Activated CD8-positive, alpha-beta memory T cell treated with anti-CD3 and anti-CD28 coated beads for 1 hour (primary cell): ENCODE measurements around the gene MTIF3.
A peak's percentile ranks its signal among the peaks of the same experiment; 100 is the strongest.

ENCODE experiments used
- DNase-seq, 2 donors: peaks; one replicate each; pipeline ENCODE4 v3.0.0-alpha.2; 2020; ENCODE audit warnings: low read depth in 1 of 2; ENCODE audit errors: extremely low read depth in 1 of 2

The MTIF3 gene

DNA sequence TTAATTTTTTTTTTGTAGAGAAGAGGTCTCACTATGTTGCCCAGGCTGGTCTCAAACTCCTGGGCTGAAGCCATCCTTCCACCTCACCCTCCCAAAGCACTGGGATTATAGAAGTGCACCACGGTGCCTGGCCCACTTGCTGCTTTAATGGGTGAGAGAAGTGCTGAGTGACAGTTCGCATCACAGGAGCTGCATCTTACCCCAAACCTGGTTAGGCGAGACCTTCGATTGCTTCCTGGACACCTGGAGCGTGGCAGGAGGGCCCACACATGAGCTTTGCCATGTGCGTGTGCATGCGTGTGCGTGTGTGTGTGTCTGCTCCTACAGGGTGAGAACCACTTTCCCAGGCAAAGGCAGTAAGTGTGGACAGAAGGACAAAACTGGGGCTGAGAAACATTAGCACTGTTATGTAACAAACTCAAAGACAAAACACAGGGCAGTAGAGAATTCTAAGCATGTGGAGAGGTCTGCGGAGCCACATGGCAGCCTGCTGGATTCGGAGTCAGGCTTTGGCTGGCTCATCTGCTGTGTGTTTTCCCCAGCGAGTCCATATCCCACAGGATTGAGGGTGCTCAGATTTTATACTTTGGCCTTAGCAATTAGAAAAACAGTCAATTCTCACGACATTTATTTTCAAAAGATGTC is 11.7 kb upstream of the MTIF3 start:
- no peak for DNase-seq

DNA sequence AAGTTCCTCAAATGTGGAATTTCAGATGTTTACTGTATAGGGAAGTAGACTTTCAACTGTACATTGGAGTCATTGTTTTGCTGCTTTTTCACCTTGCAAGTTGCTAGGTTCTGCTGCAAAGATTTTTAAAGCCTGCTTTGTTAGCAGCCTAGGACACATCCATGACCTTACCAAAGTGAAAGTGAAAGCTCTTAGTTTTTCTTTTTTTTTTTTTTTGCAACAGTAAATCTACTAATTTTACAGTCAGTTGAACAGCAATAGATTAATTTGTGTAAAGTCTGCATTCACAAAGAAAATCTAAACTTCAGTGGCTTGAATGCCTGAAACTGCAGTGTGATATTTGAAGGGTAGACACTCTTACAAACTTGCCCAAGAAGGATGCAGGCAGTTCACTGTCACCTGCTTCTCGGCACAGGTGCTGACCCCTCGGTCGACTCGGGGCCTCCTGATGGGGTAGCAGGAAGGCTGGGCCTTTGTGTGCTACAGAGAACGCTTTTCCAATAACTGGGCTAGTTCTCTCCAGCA is 5.0 kb upstream of the MTIF3 start:
- DNase-seq: no peak

DNA sequence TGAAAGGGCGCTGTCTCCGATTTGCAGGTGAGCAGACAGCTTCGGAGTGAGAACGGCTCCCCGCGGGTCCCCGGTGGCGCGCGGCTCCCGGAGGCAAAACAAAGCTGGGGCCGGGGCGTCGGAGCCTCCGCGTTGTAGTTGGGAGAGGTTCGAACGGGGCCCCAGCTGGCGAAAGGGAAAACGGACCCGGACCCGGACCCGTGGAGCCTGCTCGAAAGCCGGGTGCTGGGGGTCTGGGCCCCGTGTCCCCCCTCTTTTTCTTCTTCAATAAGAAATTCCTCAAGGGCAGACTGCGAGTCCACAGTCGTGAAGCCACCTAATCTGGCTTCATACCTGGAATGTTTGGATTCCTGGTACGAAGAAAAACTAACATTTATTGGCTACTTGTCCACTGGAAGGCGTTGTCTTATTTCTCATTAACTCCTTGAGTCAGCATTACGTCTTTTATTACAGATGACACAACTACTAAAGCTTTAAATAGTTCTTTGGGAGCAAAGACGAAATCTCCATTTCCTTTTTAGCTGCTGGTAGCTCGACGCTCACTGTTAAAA is 632 bp upstream of the MTIF3 start:
- peak in 1 of 2 donors; percentile 19 for DNase-seq

DNA sequence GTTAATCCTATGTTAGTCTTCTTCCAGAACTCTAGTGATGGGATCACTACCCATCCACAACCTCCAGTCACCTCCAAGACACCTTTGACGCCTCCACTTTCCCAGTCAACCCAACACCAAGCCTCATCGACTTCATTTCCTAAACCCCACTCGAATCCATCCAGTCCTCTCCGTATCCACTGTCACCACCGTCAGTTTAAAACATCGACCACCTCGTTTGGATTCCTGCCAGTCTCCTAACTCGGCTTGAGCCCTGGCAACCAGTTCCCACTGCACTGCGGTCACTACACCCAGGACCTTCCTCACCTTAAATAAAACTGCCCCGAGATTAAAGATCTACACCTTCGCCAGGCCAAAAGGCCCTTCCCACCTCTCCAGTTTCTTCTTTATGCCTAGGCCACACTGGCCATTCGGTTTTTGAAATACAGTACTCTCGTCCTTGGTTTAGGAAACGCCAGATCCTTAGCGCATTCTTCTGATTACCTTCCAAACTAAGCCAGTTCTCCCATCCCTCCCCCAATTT is 1.2 kb downstream of the MTIF3 start:
- DNase-seq: no peak

DNA sequence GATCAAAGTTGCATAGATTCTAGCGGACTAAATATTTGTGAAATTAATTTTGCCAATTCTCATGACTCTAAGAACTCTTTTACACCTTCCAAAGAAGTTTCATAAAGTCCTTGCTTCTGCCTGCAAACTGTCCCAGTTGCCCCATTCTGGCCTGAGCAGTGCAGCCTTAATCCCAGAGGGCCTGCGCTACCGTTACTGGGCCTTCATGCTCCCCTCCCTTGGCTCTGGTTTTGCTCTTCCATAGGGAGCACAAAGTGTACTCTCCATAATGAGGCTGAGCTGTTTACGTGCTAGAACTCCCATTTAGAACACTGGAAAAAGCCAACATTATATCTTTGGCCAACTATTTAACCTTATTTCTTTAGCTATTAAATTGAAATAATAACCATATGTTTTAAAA is 2.1 kb downstream of the MTIF3 start:
- no peak for DNase-seq

DNA sequence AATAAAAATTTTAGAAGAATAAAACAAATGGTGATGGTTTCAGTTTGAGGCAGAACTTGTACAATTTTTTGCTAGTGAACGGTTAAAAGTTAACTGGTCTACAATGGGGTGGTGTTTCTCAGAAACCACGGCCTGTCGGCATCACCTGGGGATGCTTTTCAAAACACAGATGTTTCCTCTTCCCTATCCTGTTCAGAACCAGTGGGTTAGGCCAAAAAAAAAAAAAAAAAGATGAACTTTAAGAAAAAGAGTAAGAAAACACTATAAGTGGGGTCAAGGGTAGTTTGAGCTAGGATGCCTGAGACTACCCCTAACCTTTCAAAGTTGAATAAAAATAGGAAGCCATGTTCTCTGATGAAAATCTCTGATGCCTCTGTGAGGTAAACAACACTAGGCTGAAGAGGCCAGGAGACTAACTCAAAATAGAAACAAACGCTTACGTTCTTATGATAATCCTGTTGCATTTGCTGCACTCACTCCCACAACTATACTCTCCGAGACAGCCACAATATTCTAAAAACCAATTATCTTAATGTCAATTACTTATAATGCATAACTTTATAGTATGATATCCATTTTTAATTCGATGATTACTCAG is 3.3 kb downstream of the MTIF3 start:
- DNase-seq: no peak

DNA sequence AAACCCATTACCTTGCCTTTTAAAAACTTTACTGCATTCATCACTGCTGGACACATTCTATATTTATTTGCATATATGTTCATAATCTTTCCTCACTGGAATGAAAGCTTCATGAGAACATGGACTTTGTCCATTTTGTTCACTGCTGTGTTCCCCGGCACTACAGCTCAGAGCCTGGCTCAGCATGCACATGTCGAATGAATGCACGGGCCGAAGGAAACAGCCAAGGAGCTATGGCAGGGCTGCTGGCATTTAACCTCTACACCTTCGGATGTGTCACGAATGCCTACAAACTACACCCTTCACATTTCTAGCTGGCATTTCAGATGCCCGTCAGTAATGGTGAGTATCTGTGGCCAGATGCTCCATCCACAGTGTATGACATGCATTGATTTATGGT is 7.6 kb downstream of the MTIF3 start:
- no peak for DNase-seq

DNA sequence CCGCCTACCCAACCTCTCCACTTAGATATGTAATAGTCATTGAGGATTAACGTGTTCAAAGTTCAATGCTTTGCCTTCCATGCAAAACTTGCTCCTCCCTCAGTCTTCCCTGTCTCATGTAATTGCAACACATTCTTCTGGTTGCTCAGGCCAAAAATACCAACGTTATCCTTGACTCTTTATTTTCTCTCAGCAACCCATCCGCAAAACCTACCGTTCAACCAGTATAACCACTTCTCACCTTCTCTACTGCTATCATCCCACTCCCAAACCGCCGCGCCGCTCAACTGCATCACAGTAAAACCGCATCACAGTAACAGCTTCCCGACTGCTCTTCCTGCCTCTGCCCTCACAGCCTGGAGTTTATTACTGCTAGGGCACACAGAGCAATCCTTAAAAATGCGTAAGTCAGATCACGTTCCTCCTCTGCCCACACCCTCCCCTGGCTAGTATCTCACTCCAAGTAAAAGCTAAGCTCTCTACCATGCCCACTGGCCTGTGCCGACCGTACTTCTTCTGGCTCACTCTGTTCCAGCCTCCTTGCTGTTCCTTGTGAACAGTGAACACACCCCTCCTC is 8.2 kb downstream of the MTIF3 start:
- DNase-seq: no peak

DNA sequence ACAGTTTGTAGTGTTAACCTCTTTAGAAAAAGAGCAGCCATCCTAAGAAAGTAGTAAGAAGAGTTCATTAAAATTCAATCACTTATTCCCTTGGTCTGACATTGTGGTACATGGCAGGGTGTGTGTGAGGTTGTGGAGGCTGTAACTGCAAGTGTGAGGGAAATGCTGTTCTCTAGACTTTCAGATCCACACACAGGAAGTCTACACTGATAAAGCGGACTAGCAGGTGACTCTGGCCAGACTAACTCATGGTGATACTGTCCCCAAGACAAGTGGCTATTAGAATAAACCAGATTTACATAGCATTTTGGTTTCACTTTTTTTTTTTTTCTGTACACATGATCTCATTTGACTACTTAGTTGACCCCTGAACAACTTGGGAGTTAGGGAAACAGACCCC is 10.0 kb downstream of the MTIF3 start:
- DNase-seq: no peak

DNA sequence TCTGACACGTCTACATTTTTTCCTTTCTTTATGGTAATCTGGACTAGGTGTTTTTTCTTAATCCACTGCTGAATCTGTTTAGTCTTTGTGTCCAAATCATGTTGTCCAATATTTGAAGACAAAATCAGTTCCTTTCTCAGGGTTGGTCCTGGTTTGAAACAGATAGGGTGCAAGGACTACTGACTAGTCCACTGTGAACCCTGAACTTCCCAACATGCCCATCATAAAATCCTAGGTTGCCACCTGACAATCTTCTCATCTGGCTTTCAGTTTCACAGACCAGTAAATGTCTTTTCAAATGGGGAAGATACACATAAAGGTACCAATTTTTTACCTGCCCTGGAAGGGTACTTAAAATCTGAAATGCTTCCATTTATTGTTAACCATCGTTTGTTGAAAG is 13.2 kb downstream of the MTIF3 start:
- DNase-seq: no peak

DNA sequence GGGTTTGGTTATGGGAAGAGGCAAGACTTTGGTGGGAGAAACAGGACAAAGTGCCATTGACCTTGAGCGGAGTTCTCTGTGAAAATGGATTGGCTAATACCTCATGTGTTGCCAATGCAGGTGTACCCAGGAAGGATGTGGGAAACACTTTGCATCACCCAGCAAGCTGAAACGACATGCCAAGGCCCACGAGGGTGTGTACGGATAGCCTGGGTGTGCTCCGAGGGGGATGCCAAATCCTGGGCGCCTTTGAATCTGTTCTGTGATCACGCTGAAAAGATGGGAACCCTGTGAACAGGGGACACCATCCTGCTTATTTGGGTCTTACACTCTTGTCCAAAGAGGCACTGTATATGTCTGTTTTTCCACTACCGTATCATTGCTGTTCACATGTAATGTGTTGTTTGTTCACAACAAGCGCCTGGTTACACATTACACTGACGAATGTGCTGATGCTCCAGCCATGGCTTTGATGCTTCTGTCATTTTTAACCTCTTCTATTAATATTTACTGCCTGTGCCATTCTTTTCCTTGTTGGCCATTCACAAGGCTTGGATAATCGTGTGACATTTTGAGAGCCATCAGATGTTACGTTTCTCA is 17.7 kb downstream of the MTIF3 start:
- DNase-seq: no peak

DNA sequence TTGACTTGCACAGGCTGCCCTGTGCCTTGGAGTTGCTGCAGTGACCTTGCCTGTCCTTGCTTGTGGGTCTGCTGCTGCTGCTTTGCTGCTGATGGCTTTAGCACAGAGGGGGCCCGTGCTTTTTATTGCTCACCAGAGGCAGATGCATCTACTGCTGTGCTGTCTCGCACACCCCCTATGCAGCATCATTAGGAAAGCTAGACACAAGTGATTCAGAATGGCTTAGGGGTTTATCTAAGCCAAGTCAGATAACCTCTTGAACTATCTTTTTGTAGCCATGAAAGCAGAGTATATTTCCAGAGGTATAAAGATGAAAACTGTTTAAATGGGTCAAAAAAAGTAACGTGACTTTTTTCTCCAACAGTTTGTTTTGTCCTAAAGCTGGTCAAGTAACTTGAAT is 18.2 kb downstream of the MTIF3 start:
- DNase-seq: no peak

DNA sequence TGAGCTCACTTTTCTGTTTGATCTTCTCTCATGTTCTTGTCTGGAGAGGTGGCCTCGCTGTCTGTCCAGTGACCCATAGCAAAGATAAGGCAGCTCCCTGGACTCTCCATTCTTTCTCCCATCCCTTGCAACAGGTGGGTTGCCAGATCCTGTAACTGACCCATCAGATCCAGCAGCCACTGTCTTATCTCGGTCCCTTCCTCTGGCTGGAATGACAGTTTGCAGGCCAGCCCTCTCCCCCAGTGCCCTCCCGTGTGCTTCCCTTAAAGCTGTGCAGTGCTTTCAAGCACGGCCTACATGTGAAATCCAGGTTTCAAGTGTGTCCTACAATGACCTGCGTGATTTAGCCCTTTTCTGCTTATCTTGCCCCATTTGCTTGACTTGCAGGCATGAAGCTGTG is 22.2 kb downstream of the MTIF3 start:
- no peak for DNase-seq

DNA sequence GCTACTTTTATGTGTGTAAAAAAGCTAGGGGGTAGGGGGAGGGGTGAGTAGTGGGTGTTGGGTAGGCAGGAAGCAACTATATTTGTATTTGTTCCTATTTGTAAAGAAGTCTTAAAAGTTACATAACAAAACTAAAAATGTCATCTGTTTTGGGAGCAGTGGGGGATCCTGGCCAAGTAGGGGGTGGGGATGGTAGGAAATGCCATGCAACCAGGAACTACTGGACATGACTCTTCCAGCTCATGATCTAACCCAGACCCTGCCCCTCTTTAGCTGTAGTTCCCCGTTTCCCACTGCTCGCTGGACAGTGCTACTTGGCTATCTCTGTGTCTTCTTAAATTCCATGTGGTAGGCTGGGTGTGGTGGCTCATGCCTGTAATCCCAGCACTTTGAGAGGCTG is 22.7 kb downstream of the MTIF3 start:
- DNase-seq: no peak

DNA sequence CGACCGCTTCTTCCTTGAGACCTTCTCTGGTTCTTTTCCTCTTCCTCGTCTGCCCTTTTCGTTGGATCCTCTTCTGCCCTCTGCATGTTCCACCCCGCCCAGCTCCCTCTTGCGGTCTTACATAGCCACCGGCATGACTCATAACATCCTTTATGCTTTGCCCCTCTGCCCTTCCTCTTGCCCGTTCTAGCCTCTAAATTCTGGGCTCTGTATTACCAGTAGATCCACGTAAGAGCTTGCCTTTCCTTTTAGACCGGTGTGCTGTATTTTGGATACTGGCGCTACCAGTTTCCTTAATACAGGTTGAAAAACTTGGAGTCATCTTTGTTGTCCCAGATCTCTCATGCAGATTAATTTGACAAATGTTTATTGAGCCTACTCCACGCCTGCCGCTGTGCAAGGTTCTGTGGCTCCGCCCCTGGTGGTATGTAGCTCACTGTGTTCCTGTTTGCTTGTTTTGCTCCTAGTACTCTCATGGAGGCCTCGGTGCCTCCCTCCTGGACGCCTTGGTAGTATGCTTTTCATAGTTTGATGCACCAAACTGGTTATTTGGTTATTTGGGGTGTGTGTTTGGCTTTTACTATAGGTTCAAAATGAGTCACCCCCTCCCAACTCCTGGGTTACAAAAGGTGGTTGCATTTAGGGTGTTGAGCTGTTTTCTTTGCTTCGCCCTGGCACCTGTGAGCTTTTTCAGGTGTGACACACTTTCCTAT is 24.3 kb downstream of the MTIF3 start:
- peak in 1 of 2 donors; percentile 62 for DNase-seq

DNA sequence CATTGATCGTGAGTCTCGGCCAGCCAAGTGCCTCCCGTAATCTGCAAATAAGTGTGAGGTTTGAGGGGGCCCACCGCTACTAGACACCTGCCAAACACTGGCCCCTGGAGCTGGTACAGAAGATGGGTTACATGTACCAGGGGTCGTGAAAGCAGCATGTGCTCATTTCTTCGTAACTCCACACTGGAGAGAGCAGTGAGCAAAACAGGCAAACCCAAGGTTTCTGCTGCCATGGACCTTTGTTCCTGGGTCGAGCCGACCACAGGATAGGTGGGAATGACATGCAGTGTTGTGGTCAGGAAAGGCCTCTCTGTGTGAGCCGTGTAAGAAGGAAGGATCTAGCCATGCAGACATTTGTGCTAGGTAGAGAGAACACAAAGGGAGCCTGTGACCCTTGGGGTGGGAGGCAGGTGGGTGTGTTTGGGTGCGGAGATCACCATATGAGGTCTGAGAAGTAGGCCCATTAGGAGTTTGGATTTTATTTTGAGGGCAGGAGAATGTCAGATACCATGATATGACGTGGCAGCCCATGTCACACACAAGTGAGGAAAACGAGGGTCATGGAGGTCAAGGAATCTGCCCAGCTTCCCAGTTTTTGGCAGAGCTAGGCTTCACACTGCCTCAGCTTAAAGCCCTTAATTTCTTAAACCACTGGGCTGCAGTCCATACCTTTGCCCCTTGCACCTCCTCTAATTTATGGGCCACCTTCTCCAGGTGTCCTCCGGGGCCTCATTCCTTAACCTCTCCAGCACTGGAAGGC is 25.0 kb downstream of the MTIF3 start:
- DNase-seq: no peak

DNA sequence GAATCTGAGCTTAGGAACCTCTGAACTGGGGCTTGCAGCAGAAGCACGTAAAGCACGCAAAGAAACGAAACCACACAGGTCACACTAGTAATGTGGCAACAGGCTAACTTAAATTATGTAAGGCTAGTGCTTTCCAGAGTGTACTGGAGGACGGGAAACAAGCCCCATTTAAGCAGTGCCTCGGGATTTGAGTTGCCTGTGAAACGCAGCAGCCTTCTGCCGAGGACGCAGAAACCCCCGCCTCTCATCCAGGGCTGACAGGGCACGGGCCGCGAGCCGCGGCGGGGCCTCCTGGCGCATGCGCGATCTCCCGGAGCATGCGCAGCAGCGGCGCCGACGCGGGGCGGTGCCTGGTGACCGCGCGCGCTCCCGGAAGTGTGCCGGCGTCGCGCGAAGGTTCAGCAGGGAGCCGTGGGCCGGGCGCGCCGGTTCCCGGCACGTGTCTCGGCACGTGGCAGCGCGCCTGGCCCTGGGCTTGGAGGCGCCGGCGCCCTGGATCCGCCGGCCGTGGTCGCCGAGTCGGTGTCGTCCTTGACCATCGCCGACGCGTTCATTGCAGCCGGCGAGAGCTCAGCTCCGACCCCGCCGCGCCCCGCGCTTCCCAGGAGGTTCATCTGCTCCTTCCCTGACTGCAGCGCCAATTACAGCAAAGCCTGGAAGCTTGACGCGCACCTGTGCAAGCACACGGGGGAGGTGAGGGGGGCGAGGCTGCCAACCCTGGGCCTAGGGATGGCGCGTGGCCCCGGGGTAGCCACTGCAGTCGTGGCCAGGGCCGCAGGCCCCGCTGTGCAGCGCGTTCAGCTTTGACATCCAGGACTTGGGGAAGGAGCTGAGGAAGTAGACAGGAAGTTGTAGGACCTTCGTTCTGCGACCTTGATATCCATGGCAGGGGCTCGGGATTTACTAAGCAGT is 25.9 kb downstream of the MTIF3 start, which contains the start of gene GTF3A:
Gene GTF3A, plus strand, starts transcription at position 374 of the 912 bp plus-strand sequence.
- DNase-seq: peak; percentile 53 to 82

DNA sequence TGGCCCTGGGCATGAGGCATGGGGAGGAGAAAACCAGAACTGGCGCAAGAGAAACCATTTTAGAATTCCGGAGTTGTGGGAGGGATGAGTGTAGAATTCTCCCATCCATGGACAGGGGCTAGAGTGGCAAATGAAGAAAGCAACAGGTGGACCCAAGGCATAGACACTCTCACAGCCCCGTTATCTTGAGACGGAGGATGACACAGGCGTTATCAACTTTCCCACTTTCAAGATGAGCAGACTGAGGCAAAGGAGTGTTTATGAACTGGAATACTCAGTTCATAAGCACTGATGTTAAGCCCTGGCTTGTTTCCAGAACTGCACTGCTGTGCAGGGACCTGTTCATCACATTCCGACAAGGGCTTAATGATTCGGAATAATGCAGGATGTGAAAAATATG is 27.0 kb downstream of the MTIF3 start:
- DNase-seq: no peak
